HG02798 (cell line): Measurements from ENCODE around the gene MYDGF.
A peak's percentile ranks its signal among the peaks of the same experiment; 100 is the strongest.

Experiments used
- ATAC-seq: cut with Tn5 transposase; IDR thresholded peaks from one replicate; pipeline ENCODE4 v1.9.1; 2021; ENCODE audit warnings: mild to moderate bottlenecking; ENCODE audit not compliant: unreplicated experiment, poor library complexity

Gene MYDGF

GRCh38 chr19:4649392-4650047, 20.6 kb downstream of the MYDGF start:
- ATAC-seq, result no peak

- no peak for ATAC-seq
These were observed 22.2 kb downstream of the MYDGF start for GRCh38 chr19:4647676-4648644.

GRCh38 chr19:4645718-4646117, 24.4 kb downstream of the MYDGF start:
- no peak for ATAC-seq

- ATAC-seq, result no peak
These were observed 27.5 kb downstream of the MYDGF start for GRCh38 chr19:4642625-4643024.

GRCh38 chr19:4641132-4641531, 29.0 kb downstream of the MYDGF start:
- ATAC-seq, result no peak

- no peak for ATAC-seq
These were observed 29.7 kb downstream of the MYDGF start for GRCh38 chr19:4640247-4641000.

GRCh38 chr19:4639531-4640246, 30.5 kb downstream of the MYDGF start:
- ATAC-seq, result peak; percentile 8

GRCh38 chr19:4638828-4639530, 31.2 kb downstream of the MYDGF start, which contains the start of gene TNFAIP8L1:
Gene TNFAIP8L1 (plus strand): TSS chr19:4639516. CDS start chr19:4651870, 12,354 bp downstream.
- ATAC-seq, result peak; percentile 91

- ATAC-seq, result no peak
These were observed 31.8 kb downstream of the MYDGF start for GRCh38 chr19:4638317-4638716.

- no peak for ATAC-seq
These were observed 33.4 kb downstream of the MYDGF start for GRCh38 chr19:4636761-4637160.

- no peak for ATAC-seq
These were observed 33.9 kb downstream of the MYDGF start for GRCh38 chr19:4636151-4636717.

GRCh38 chr19:4635754-4636116, 34.4 kb downstream of the MYDGF start:
- no peak for ATAC-seq

GRCh38 chr19:4633140-4633967, 36.8 kb downstream of the MYDGF start:
- peak; percentile 36 for ATAC-seq

- no peak for ATAC-seq
These were observed 45.3 kb downstream of the MYDGF start for GRCh38 chr19:4624733-4625362.

GRCh38 chr19:4624301-4624700, 45.8 kb downstream of the MYDGF start:
- no peak for ATAC-seq

GRCh38 chr19:4622695-4623421, 47.3 kb downstream of the MYDGF start:
- ATAC-seq, result no peak

- ATAC-seq, result no peak
These were observed 49.5 kb downstream of the MYDGF start for GRCh38 chr19:4620675-4621074.
